NCI-H510A (cell line): ENCODE results near the gene LILRB2.
"Not testable (repeated sequence)": the region's sequence is repeated elsewhere in the genome, so short reads cannot be mapped to it uniquely, and the experiment has no call there.

Experiments
- DNase-seq: peaks from one replicate; lab custom pipeline; 2025; lab: John Stamatoyannopoulos, UW

The LILRB2 gene

GRCh38 chr19:54302257-54302656 lies 21.3 kb upstream of the LILRB2 start:
- DNase-seq, result no peak

GRCh38 chr19:54299515-54299914 lies 18.6 kb upstream of the LILRB2 start:
- no peak for DNase-seq

GRCh38 chr19:54299126-54299498 lies 18.2 kb upstream of the LILRB2 start:
- no peak for DNase-seq

- no peak for DNase-seq
Observed at GRCh38 chr19:54298357-54299125, 17.6 kb upstream of the LILRB2 start.

- no peak for DNase-seq
Observed at GRCh38 chr19:54297759-54298305, 16.9 kb upstream of the LILRB2 start.

GRCh38 chr19:54294539-54294938 lies 13.6 kb upstream of the LILRB2 start:
- DNase-seq, result no peak

- not testable (repeated sequence) for DNase-seq
Observed at GRCh38 chr19:54289160-54289559, 8.2 kb upstream of the LILRB2 start.

GRCh38 chr19:54287456-54287855 lies 6.5 kb upstream of the LILRB2 start:
- DNase-seq, result no peak

GRCh38 chr19:54286283-54286682 lies 5.4 kb upstream of the LILRB2 start:
- not testable (repeated sequence) for DNase-seq

- DNase-seq, result not testable (repeated sequence)
Observed at GRCh38 chr19:54285427-54286056, 4.6 kb upstream of the LILRB2 start.

GRCh38 chr19:54282686-54283470 lies 2.0 kb upstream of the LILRB2 start:
- no peak for DNase-seq

- DNase-seq, result not testable (repeated sequence)
Observed at GRCh38 chr19:54281729-54282075, 792 bp upstream of the LILRB2 start.

GRCh38 chr19:54280441-54280840 lies 469 bp downstream of the LILRB2 start:
- DNase-seq, result not testable (repeated sequence)

- DNase-seq, result not testable (repeated sequence)
Observed at GRCh38 chr19:54280025-54280424, 885 bp downstream of the LILRB2 start.

- DNase-seq, result no peak
Observed at GRCh38 chr19:54279406-54279962, 1.4 kb downstream of the LILRB2 start.

GRCh38 chr19:54278571-54279195 lies 2.2 kb downstream of the LILRB2 start:
- not testable (repeated sequence) for DNase-seq

GRCh38 chr19:54278056-54278455 lies 2.9 kb downstream of the LILRB2 start:
- not testable (repeated sequence) for DNase-seq

GRCh38 chr19:54277111-54277615 lies 3.7 kb downstream of the LILRB2 start:
- DNase-seq, result not testable (repeated sequence)

GRCh38 chr19:54275951-54276350 lies 5.0 kb downstream of the LILRB2 start:
- DNase-seq, result no peak

- not testable (repeated sequence) for DNase-seq
Observed at GRCh38 chr19:54274516-54274915, 6.4 kb downstream of the LILRB2 start.

GRCh38 chr19:54273821-54274220 lies 7.1 kb downstream of the LILRB2 start:
- DNase-seq, result no peak
